ENCODE results near the gene CYP2U1. TPM values are rescaled to one million over a fixed set of nuclear protein-coding genes. Genes with fewer than 3 reads are reported as not detected.
A peak's percentile ranks its signal among the peaks of the same experiment; 100 is the strongest.

CYP2U1 gene
- total RNA-seq, 1 donor from 2014 or later: 5.2 TPM

GRCh38 chr4:107893171-107894137, 37.9 kb upstream of the CYP2U1 start:
- TF ChIP-seq CTCF (IDR thresholded peaks at IDR 0.05; ENCODE audit: unreplicated experiment): no peak
- no peak for DNase-seq (ENCODE audit: low spot score, unreplicated experiment)
- no peak overlapping the region for H3K27ac Mint-ChIP-seq
- peaks cover 15% of the 10 kb centered on the region for H3K4me1 Mint-ChIP-seq (ENCODE audit: low read depth)
- peaks cover 3% of the 10 kb centered on the region for H3K36me3 Mint-ChIP-seq (ENCODE audit: insufficient read depth)
- H3K27me3 Mint-ChIP-seq: no peaks in the 10 kb centered on the region
- H3K9me3 Mint-ChIP-seq (ENCODE audit: low read depth): peaks cover 16% of the 10 kb centered on the region
- no peak overlapping the region for H3K4me3 Mint-ChIP-seq (ENCODE audit: low read depth)

DNA sequence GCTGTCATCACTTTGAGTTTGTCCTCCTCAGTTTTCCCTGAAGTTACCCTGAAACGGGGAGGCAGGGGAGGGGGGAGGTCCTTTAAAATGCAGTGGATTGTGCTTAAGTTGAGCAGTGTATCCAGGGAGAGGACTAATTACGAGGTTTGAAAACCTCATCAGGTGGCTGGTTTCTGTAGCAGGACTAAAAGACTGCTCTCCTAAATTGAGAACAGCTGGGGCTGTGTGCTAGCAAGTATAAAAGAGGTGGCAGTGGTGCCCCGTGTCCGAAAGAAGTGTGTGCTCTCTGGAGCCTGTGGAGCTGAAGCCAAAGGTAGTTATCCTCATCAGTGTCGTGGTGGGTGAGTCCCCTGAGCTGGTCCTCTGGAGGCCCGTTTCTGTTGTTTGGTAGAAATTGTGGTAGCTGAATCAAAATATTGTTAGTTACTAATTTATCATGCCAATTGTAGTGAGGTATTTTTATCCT, 37.2 kb upstream of the CYP2U1 start:
- TF ChIP-seq CTCF (IDR thresholded peaks at IDR 0.05; ENCODE audit: unreplicated experiment): no peak
- Mint-ChIP-seq H3K4me1 (ENCODE audit: low read depth) (peaks cover 17% of the 10 kb centered on the region), H3K4me3 (ENCODE audit: low read depth) (no peak overlapping the region), H3K27ac (peak overlapping the region; percentile 15), H3K27me3 (no peaks in the 10 kb centered on the region), H3K9me3 (ENCODE audit: low read depth) (peaks cover 16% of the 10 kb centered on the region), H3K36me3 (ENCODE audit: insufficient read depth) (peaks cover 3% of the 10 kb centered on the region)
- DNase-seq (ENCODE audit: low spot score, unreplicated experiment): no peak

- no peak for TF ChIP-seq CTCF (IDR thresholded peaks at IDR 0.05; ENCODE audit: unreplicated experiment)
- Mint-ChIP-seq H3K9me3 (ENCODE audit: low read depth) (peaks cover 6% of the 10 kb centered on the region), H3K36me3 (ENCODE audit: insufficient read depth) (peaks cover 3% of the 10 kb centered on the region), H3K4me3 (ENCODE audit: low read depth) (no peak overlapping the region), H3K27ac (peak overlapping the region; percentile 88), H3K4me1 (ENCODE audit: low read depth) (peaks cover 25% of the 10 kb centered on the region), H3K27me3 (no peaks in the 10 kb centered on the region)
- no peak for DNase-seq (ENCODE audit: low spot score, unreplicated experiment)
Measured at GRCh38 chr4:107896158-107896645, 35.1 kb upstream of the CYP2U1 start.

- Mint-ChIP-seq H3K27me3 (no peaks in the 10 kb centered on the region), H3K9me3 (ENCODE audit: low read depth) (peaks cover 3% of the 10 kb centered on the region), H3K36me3 (ENCODE audit: insufficient read depth) (peaks cover 3% of the 10 kb centered on the region), H3K27ac (peak overlapping the region; percentile 88), H3K4me1 (ENCODE audit: low read depth) (peaks cover 25% of the 10 kb centered on the region), H3K4me3 (ENCODE audit: low read depth) (no peak overlapping the region)
- no peak for DNase-seq (ENCODE audit: low spot score, unreplicated experiment)
- TF ChIP-seq CTCF (IDR thresholded peaks at IDR 0.05; ENCODE audit: unreplicated experiment): no peak
Measured at GRCh38 chr4:107896646-107897045, 34.7 kb upstream of the CYP2U1 start.

- H3K4me1 Mint-ChIP-seq (ENCODE audit: low read depth): peaks cover 22% of the 10 kb centered on the region
- no peak overlapping the region for H3K27ac Mint-ChIP-seq
Measured at GRCh38 chr4:107897823-107898222, 33.5 kb upstream of the CYP2U1 start.

More at GRCh38 chr4:107897823-107898222, 33.5 kb upstream of the CYP2U1 start:
- DNase-seq (ENCODE audit: low spot score, unreplicated experiment): no peak
- no peak for TF ChIP-seq CTCF (IDR thresholded peaks at IDR 0.05; ENCODE audit: unreplicated experiment)
- Mint-ChIP-seq H3K9me3 (ENCODE audit: low read depth) (peaks cover 3% of the 10 kb centered on the region), H3K27me3 (no peaks in the 10 kb centered on the region), H3K36me3 (ENCODE audit: insufficient read depth) (peaks cover 3% of the 10 kb centered on the region), H3K4me3 (ENCODE audit: low read depth) (no peak overlapping the region)
